ENCODE data around the gene RIMBP2.
"Not testable (repeated sequence)": the region's sequence is repeated elsewhere in the genome, so short reads cannot be mapped to it uniquely, and the experiment has no call there.

The RIMBP2 gene

DNA sequence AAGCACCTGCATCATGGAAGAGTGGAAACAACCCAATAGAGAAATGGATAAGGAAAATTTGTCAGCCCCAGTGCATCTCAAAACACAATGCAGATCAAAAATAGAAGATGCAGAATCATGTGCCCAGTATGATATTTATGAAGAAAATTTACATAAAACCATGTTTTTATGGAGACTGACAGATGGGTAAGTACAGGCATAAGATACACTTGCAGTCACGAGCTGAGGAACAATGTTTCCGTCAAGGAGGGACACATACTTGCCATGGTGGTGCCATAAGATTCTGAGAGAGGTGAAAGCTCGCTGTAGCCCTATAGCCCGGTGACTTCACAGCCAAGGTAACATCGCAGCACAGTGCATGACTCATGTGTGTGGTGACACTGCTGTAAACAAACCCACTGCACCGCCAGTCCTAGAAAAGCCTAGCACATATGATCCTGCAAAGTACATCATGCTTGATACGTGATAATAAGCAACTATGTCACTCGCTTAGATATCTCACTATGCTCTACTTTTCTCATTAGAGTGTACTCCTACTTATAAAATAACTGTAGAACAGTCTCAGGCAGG lies 112.6 kb downstream of the RIMBP2 start:
- DNase-seq (ENCODE audit: low read depth in 2 of 2, low spot score in 1 of 2), result no peak

DNA sequence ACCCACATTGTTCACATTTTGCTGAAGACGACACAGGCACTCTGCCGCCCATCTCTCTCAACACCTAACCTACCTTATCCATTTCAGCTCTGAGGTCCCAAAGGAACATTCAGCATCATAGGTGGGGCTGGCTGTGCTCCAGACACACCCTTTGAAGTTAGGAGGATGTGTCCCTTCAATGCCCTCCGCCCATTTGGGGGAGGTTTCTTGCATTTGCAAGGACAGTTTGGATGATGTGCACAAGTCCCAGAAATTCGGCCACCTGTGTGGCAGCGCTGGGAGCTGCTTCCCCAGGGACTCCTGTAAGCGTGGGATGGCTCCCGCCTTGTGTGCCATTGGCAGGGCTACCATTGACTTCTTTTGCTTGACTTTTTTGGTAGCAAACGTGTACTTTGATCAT lies 113.8 kb downstream of the RIMBP2 start:
- no peak for DNase-seq (ENCODE audit: low read depth in 2 of 2, low spot score in 1 of 2)

DNA sequence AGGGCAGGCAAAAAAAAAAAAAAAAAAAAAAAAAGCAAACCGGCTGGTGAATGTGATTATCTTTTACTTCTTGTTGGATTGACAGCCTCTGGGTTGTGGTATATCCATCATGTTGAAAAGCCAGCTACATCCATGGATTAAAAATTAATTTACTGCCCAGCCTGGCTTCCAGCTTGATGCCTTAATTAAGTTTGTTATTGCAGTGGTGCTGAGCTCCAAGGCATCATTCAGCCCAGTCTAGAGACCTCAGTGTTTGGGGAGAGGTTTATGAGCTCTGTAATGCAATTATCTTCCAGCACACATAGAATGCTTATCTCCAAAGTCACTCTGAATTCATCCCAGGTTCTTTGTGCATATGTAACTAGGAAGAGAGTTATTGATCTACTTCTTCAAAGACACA lies 114.8 kb downstream of the RIMBP2 start:
- DNase-seq (ENCODE audit: low read depth in 2 of 2, low spot score in 1 of 2), result no peak

DNA sequence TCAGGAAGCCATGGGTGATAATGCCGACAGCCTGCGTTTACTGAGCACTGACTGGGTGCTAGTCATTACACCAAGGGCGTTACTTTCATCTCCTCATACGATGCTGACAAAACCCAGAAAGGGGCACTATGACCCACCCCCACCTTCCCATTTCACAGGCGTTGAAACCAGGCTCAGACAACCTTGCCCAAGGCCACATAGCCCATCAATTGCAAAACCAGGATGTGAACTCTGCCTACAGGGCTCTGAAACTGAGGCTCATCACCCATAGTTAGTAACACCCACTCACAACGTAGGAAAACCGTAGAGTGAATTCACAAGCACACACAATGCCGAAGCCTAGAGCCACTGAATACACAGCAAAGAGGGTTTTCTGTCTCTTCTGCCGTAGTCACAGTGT lies 119.9 kb downstream of the RIMBP2 start:
- DNase-seq (ENCODE audit: low read depth in 2 of 2, low spot score in 1 of 2), result no peak

DNA sequence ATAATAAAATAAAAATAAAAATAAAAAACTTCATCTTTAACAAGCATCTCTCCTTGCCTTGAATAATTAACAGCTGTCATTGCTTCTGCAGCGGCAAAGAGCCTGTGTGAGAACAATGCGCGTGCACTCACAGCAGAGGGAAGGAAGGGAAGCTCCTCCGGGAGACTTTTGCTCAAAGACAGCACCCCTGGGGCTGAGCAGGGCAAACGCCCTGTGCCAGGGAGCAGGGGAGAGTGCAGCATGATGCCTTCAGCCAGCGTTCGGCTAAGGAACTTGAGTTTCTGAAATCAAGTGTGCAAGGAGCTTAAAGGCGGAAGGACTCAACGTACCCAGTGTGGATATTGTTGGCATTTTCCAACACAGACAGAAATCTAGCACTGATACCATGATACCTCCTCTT lies 120.5 kb downstream of the RIMBP2 start:
- DNase-seq (ENCODE audit: low read depth in 2 of 2, low spot score in 1 of 2), result no peak

DNA sequence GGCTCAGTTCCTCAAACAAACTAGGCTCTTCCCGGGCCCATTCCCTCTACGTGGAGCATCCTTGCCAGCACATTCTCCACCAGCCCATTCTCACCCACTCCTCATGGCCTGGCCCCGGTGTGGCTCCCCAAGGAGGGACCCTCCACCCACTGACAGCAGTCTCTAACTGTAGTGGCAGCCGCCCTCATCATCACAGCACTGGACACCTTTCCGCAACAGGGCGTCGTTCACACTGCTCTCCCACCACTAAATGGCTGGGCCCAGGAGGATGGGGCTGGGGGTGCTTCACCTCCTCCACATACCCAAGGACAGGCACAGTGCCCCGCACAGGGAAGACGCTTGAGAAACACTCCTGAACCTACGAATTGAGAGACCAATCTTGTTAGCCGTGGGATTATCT lies 123.0 kb downstream of the RIMBP2 start:
- no peak for DNase-seq (ENCODE audit: low read depth in 2 of 2, low spot score in 1 of 2)

DNA sequence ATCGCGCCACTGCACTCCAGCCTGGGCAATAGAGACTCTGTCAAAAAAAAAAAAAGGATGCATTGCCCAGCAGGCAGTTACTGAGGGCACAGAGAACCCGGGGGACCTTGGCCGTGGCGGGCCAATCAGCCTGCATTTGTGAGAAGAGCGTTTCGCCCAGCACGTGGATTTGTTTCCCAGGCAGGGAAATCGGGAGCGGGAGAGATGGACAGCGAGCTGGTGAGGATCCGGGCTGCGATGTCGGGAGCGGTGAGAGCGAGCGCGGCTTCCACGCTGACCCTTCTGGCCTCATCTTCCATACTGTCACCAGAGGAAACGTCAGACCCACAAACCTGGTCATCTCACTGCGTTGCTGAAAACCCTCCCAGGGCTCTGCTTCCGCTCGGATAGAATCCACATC lies 123.5 kb downstream of the RIMBP2 start:
- no peak for DNase-seq (ENCODE audit: low read depth in 2 of 2, low spot score in 1 of 2)

DNA sequence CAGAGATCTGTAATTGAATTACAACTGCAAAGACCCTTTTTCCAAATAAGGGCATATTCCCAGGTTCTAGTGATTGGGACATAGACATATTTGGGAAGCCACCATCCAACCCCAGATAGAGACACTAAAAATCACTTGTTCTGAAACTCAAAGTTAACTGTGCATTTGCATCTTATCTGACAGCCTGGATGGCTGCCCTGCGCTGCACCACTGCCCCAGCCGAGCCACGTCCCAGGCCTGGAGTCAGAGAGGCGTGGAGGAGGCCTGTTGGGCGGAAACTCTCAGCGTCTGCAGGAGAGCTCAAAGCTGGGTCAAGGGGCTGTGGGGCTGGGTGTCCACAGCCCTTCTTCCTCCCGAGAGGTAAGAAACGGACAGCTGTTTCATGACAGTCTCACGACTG lies 124.4 kb downstream of the RIMBP2 start:
- no peak for DNase-seq (ENCODE audit: low read depth in 2 of 2, low spot score in 1 of 2)

DNA sequence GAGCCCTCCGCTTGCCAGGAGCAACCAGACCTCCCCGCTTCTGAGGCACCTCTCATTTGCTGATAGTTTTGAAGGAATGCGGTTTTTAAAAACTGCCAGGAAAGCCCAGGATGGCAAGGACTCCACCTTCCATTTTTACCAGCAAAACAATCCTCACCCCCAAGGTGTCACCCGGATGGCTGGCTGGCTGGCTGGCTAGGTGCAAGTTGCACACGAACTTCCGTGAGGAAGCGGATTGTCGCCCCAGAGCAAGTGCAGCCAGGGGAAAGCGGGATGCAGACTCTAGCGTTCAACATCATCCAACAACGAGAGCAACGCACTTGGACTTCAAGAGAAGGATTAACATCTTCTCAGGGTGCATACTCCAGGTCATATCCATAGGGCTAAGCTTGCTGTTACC lies 125.4 kb downstream of the RIMBP2 start:
- DNase-seq (ENCODE audit: low read depth in 2 of 2, low spot score in 1 of 2), result no peak

DNA sequence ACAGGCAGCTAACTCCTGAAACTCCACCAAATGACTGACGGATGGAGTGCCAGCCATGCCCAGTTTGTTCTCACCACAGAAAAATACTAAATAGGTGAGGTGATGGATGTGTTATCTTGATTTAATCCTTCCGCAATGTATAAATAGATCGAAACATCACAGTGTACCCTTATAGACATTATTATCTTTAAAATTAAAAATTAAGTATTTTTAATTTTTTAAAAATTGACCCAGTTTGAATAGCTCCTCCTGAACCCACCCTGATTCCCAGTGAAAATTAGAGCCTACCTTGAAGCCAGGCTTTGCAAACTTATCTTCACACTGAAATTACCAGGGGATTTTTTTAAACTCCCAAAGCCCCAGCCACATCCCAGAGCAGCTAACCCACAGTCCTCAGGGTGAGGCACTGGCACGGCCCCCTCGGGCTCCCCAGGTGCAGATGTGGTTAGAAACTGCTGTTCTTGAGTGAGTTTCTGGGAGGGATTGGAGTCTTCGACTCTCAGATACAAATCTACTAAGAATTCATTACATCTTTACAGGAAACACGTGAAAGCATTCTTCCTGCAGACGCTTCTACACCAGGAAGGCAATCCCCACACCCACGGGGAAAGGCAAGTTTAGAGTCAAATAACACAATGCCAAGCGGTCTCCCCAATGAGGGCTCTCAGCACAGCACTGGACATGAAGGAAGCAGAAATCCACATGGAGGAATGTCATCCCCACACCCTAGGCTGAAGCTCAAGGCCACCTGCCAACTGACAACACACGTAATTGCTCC lies 126.4 kb downstream of the RIMBP2 start:
- DNase-seq (ENCODE audit: low read depth in 2 of 2, low spot score in 1 of 2), result no peak

DNA sequence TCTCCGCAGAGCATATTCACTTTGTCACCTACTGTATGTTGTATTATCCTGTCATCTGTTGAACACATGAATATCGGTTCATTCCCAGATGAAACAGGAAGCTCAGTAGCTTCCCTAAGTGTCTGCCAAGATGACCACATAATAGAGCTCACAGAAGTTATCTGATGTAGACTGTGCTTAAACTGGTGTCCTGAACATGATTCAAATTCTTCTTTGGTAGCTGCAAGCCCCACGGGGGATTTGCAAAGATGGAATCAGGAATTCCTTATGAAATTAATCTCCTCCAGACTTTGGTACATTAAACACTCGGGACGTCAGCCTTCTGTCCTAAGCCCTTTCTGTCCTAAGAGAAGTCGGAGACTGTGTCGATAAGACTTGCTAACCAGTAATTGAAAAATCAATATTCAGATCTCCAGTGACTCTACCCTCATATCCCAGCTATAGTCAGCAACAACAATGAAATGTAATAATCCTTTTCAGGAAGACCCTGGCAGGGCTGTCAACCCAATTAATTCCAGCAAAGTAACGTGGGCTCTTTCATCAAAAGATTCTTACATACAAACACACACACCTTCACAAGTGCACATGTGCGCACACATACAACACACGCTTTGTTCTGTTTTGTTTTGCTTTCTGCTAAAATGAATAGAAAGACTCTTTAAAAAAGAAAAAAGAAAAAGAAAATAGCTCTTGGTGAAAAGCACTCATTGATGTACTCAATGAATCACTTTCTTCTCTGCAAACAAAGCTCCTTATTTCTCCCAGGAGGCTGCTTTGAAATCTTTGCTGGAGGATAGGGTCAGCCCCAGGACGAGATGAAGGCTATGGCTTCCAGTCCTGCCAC lies 127.2 kb downstream of the RIMBP2 start:
- no peak for DNase-seq (ENCODE audit: low read depth in 2 of 2, low spot score in 1 of 2)

DNA sequence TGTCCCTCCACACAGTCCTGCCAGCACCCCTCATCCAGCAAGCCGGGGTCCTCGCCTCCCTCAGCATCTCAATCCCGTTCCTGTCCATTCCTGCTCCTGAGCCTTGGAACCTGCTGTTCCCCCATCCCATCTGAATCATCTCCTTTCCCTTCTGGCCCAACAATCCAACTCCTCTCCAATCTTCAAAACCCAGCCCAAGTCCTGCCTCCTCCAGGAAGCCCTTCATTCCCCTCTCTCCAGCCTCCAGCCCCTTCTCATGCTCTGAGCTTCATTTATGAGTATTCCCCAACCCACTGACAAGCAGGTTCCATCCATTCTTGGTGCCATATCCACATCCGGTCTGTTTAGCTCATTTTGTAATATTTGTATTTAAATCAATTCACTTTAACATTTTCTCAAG lies 128.1 kb downstream of the RIMBP2 start:
- no peak for DNase-seq (ENCODE audit: low read depth in 2 of 2, low spot score in 1 of 2)

DNA sequence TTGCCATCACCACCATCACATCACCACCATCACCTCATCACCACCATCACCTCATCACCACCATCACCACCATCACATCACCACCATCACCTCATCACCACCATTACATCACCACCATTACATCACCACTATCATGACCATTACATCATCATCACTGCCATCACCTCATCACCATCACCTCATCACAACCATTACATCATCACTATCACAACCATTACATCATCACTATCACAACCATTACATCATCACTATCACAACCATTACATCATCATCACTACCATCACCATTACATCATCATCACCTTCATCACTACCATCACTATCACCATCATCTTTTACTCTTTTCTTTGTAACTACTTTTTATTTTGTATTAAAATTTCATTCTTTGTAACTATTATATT lies 131.6 kb downstream of the RIMBP2 start:
- not testable (repeated sequence) for DNase-seq (ENCODE audit: low read depth in 2 of 2, low spot score in 1 of 2)

DNA sequence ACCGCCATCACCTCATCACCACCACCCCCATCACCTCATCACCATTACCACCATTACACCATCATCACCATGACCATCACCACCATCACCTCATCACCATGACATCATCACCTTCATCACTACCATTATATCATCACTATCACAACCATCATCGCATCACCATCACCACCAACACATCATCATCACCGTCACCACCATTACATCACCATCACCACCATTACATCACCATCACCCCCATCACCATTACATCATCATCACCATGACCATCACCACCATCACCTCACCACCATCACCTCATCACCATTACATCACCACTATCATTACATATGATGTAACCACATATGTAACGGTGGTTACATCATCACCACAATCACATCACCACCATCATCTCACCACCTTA lies 132.3 kb downstream of the RIMBP2 start:
- no peak for DNase-seq (ENCODE audit: low read depth in 2 of 2, low spot score in 1 of 2)

DNA sequence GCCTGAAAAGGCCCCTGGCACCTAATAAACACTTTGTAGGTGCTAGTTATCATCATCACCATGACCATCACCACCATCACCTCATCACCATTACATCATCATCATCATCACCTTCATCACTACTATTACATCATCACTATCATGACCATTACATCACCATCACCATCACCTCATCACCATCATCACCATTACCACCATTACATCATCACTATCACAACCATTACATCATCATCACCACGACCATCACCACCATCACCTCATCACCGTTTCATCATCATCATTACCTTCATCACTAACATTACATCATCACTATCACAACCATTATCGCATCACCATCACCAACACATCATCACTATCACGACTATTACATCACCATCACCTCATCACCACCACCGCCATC lies 132.8 kb downstream of the RIMBP2 start:
- DNase-seq (ENCODE audit: low read depth in 2 of 2, low spot score in 1 of 2), result no peak

DNA sequence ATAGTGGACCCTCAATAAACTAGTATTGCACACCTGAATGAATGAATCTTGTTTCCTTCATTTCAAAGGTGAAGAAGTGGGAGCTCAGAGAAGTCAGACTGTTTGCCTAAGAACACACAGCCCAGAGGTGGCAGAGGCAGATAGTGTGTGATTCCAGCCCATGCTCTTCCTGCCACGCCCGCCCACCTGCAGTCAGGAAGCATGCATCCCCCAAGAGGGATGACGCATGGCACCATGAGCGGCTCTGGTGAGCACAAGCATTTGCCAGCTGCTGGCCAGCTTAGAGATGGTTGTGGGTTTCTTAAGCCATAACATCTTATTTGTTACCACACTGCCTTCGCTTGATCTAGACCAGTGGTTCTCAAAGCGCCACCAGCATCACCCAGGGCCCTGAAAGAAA lies 133.8 kb downstream of the RIMBP2 start:
- DNase-seq (ENCODE audit: low read depth in 2 of 2, low spot score in 1 of 2), result no peak

DNA sequence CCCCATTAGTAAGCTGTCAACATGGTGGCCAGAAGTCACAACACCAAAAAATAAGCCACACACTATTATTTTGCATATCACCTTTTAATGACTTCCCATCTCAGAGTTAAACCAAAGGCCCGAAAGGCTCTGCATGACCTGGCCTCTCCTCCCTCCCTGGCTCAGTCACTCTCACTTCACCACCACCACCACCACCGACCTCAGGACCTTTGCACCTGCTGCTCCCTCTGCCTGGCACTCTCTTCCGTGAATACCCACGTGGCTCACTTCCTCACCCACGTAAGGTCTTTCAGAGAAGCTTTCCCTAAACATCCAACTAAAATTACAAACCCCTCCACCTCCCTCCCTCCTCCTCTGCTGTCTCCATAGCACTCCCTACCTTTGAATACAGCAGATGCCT lies 134.3 kb downstream of the RIMBP2 start:
- DNase-seq (ENCODE audit: low read depth in 2 of 2, low spot score in 1 of 2), result no peak

DNA sequence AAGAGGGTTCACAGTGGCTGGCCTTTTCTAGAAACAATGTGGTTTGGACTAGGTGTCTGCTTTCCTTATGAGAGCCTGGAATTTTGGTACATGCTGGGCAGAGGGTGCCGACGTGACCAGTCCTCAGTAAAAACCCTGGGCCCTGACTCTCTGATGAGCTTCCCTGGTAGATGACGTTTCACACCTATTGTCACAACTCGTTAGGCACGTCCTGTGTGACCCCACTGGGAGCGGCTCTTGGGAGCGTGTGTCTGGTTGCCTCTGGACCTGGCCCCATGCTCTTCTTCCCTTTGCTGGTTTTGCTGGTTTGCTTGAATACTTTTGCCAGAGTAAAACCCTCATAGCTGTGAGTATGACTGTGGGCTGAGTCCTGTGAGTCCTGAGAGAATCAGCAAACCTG lies 136.9 kb downstream of the RIMBP2 start:
- DNase-seq (ENCODE audit: low read depth in 2 of 2, low spot score in 1 of 2), result no peak

DNA sequence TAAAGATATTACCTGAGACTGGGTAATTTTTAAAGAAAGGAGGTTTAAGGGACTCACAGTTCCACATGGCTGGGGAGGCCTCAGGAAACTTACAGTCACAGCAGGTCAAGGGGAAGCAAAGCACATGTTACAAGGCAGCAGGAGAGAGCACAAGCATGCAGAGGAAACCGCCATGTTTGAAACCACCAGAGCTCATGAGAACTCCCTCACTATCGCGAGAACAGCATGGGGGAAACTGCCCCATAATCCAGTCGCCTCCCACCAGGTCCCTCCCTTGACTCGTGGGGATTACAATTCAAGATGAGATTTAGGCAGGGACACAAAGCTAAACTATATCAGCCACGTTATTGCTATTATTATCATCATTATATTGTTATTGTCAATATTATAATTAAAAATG lies 138.7 kb downstream of the RIMBP2 start:
- DNase-seq (ENCODE audit: low read depth in 2 of 2, low spot score in 1 of 2), result no peak

DNA sequence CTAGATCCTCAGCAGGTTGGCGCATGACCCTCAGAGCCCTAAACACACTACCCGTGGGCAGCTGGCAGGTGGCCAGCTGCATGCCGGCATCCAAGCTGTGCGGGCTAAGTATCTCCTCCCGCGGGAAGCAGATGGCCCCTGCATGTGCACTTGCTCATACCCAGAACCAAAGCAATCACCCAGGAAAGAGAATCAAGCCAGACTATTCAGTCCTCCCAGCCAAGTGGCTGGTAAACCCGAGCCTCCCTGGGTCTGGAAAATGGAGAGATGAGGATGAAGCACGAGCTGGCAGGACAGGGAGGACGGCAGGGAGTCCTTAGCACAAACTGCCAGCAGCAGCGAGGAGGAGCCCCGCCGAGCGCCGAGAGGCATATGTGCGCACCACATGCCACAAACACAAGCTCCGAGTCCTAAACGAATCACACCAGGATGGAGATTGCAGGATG lies 139.7 kb downstream of the RIMBP2 start:
- DNase-seq (ENCODE audit: low read depth in 2 of 2, low spot score in 1 of 2), result no peak

DNA sequence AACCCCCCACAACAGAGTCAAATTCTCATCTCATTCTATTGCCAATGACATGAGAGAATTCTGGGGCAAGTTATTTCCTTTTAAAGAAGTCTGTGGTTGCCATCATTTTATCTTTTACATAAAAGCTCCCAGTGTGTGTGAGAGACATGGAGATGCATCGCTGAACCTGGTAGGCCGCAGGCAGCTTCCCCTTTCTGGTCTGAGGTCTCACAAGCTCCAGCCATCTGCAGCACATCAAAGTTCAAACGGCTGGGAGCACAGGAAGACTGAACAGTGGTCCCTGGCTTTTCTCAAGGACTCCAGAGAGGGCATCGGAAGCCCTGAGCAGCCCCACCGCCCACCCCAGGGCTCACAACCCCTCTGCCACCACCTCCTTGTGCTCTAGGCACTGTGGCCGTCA lies 141.7 kb downstream of the RIMBP2 start:
- DNase-seq (ENCODE audit: low read depth in 2 of 2, low spot score in 1 of 2), result no peak

DNA sequence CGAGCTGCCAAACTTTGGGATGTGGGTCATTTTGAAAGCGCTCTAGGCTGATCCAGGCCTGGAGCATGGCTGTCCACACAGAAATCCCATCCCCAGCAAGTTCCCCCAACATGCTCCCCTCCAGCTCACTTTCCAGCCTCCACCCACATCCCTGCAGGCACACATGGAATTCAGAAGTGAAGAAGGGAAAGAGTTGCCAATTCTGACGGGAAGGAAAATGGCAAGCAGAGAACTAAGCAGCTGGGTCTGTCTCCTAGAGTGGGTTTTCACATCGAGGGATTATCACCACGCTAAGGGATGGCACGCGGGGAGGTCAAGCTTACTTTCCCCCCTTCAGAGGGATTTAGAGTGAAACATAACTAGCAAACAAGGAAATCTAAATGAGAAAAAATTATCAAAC lies 142.3 kb downstream of the RIMBP2 start:
- DNase-seq (ENCODE audit: low read depth in 2 of 2, low spot score in 1 of 2), result no peak

All from stimulated activated CD8-positive, alpha-beta memory T cell treated with anti-CD3 and anti-CD28 coated beads, Interleukin-4, amount 100 ng/mL, for 1 hour (primary cell).